GM18517 (cell line): ENCODE data around the gene RNF213.

Source experiments
- ATAC-seq: cut with Tn5 transposase; IDR thresholded peaks from one replicate; pipeline ENCODE4 v1.9.1; 2021; ENCODE audit warnings: mild to moderate bottlenecking, moderate library complexity; ENCODE audit not compliant: unreplicated experiment

RNF213 gene

DNA sequence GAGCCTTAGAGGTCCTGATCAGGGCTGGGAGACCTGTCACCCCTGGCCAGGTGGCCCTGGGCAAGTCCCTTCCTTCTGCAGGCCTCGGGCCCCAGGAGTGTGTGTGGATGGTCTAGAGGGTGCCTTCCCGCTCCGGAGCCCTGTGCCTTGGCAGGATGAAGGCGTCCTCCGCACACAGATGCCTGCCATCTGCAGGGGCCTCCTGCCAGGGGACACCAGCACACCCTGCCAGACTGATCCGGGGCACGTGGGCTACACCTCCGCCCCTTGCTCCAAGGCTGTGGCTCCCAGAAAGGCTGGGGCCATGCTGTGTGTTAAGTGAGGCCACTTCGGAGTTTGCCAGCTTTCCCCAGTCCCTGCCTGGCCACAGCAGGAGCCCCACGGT, 185.1 kb downstream of the RNF213 start:
- ATAC-seq: no peak

- no peak for ATAC-seq
Observed at GRCh38 chr17:80446645-80447405, 186.2 kb downstream of the RNF213 start.

DNA sequence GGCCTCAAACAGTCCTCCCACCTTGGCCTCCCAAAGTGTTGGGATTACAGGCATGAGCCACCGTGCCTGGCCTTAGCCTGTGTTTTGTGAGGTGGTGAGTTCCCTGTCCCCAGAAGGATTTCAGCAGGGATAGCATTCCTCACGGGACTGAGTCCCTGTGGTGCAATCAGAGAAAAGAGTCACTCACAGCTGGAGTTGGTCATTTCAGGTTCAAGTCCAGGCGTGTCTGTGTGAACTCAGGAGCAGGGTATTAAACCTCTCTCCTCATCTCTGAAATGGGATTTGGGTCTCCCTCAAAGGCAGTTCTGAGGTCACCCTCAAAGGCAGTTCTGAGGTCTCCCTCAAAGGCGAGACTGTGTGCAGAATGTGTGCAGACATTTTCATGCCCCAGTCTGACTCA, 187.1 kb downstream of the RNF213 start:
- no peak for ATAC-seq
